GM20000 (cell line): ENCODE data around the gene XPO5.

Source experiments
- DNase-seq: peaks from one replicate; pipeline ENCODE4 v3.0.0; 2012; ENCODE audit warnings: low spot score
- TF ChIP-seq, protein P1 (sequence below): IDR thresholded peaks from 2 replicates; pipeline ENCODE4 v1.5.1; 2012; ENCODE audit warnings: mild to moderate bottlenecking, control low read depth; ENCODE audit errors: extremely low read depth, missing control alignments

XPO5 gene

GRCh38 chr6:43515808-43516207 is 60.0 kb downstream of the XPO5 start:
- TF ChIP-seq, protein P1, sequence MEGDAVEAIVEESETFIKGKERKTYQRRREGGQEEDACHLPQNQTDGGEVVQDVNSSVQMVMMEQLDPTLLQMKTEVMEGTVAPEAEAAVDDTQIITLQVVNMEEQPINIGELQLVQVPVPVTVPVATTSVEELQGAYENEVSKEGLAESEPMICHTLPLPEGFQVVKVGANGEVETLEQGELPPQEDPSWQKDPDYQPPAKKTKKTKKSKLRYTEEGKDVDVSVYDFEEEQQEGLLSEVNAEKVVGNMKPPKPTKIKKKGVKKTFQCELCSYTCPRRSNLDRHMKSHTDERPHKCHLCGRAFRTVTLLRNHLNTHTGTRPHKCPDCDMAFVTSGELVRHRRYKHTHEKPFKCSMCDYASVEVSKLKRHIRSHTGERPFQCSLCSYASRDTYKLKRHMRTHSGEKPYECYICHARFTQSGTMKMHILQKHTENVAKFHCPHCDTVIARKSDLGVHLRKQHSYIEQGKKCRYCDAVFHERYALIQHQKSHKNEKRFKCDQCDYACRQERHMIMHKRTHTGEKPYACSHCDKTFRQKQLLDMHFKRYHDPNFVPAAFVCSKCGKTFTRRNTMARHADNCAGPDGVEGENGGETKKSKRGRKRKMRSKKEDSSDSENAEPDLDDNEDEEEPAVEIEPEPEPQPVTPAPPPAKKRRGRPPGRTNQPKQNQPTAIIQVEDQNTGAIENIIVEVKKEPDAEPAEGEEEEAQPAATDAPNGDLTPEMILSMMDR = no peak

DNA sequence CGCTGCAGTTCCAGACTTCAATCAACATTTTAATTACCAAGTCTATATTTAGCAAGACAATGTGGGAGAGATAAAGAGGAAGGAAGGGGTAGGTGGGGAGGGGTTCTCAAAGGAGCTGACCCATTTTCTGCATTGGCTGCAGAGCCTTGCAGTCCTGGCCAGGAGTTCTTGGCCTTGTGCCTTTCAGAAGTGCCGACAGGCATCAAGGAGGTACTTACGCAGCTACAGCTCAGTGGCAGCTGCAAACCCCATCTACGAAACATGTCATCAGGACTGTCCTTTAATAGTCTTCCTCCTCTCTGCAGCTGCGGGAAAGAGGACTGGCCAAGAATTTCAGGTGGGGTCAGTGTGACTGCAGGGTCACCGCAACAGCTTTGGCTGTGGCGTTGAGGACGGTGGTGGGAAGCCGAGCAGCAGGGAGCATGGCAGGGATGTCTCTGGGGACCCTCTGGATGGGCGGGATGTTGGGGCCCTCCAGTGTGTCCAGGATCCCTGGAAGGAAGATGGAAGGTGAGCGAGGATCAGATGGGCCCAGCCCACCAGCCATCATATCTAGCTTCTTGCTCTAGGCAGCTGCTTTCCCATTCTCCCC is 63.9 kb downstream of the XPO5 start:
- no peak for DNase-seq
- TF ChIP-seq, protein P1 = no peak

More at GRCh38 chr6:43515808-43516207, 60.0 kb downstream of the XPO5 start:
- DNase-seq = no peak

- TF ChIP-seq, protein P1 = no peak
- no peak for DNase-seq
Measured at GRCh38 chr6:43510827-43511163, 65.0 kb downstream of the XPO5 start.

DNA sequence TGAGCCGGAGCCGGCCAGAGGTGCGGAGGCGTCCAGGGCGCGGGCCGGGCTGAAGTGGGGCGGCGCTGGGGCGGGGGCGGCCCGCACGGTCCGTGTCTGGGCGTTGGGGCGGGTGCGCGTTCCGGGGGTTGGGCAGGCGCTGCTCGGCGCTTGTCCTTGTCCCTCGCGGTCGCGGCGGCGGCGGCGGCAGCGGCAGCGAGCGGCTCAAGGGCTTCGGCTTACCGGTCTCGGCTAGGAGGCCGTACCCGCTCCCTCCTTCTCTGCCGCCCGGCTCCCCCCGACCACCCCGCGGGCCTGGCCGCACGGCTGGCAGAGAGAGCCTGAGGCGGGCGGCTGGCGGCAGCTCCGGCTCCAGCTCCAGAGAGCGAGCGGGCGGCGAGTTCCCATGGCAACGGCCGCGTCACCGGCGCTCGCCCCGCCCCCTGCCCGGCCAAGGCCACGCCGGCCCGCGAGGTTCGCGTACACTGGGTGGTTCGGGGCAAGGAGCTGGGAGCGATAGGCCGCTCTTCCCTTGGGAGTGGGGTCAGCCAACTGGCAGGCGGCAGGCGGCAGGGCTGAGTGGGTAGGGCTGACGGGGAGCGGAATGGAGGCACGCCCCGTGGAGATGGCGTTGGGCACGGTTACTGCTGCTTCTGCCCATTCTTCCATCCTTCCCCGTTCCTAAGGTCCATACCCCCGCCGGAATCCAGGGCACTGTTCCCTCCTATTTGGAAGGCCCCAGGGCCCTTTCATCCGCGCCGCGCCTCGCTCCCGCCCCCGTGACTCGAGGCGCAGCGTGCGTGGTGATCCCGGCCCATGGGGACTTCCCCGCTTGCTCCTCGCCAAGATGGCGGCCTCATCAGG is 65.6 kb downstream of the XPO5 start, which contains the start of gene LRRC73:
Gene LRRC73, minus strand, starts transcription at position 363 of the 843 bp plus-strand sequence. CDS start 561 bp downstream, outside the sequence.
- TF ChIP-seq, protein P1 = no peak
- peak; percentile 91 for DNase-seq

DNA sequence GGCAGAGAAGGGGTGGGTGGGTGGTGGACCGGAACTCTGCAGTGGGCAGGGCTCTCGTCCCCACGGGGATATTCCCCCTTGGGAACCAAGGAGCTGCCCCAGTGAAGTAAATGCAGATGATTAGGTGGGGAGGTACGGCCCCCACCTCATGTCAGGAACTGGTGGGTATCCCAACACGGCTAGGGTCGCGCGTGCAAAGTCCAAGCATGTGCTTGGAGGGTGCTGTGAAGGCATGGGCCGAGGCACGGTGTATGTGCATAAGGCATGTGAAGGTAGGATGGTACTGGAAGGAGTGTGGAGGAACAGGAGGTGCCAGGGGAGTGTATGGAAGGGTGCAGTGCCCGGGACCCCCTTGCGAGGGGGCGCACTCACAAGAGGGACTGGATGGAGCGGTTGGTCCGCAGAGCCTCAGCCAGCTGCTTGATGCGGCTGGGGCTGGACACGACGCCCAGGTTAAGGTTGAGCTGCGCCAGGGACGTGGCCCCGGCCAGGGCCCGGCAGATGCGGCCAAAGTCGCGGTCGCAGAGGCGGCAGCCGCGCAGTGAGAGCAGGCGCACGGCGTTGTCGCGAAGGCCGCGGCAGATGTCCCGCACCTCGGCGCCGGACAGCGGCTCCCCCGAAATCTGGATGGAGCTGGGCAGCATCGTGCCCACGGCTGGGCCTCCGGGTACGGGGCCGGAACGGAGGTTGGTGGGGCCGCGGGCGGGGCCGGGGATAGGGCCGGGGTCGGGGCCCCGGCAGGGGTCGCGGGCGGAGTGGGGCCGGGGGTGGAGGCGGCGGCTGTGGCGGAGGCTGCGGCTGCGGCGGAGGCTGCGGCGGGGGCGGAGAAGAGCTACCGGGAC is 66.5 kb downstream of the XPO5 start:
- DNase-seq = no peak
- TF ChIP-seq, protein P1 = no peak

DNA sequence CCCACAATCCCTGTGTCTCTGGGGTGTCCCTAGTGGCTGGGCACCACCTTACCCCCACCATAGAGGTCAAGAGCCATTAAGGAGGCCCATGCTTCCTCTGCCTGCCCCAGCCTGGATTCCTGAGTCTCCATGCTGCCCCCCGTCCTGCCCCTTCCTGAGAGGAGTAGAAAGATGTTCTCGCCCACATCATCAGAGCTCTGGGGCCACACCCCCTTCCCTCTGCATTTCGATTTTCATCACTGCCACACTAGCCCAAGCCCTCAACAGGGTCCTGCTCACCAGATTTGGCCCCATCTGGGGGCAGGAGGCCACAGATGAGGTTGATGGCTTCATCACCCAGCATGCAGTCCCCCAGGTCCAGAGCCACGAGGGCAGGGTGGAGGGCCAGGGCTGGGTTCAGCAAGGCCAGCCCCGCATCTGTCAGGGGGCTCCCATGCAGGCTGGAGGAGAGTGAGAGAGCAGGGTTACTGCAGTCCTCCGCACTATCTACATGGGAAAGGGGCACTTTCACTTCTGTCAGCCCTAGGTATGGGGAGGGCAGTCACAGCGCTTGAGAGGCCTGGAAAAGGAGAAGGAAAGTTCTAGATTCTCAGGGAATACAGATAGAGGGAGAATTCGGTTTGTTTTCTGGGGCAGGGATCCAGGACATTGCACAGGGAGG is 67.2 kb downstream of the XPO5 start:
- TF ChIP-seq, protein P1 = no peak
- DNase-seq = no peak
